ENCODE data around the gene MAP4K3.
"Not testable (repeated sequence)": the region's sequence is repeated elsewhere in the genome, so short reads cannot be mapped to it uniquely, and the experiment has no call there.

Gene MAP4K3

GRCh38 chr2:39362595-39362994 is 74.5 kb downstream of the MAP4K3 start:
- no peak overlapping the region for H3K4me3 ChIP-seq
- no peak overlapping the region for H3K27ac ChIP-seq
- H4K20me1 ChIP-seq, result no peaks in the 10 kb centered on the region
- no peak overlapping the region for H3K9ac ChIP-seq
- H3K27me3 ChIP-seq, result no peaks in the 10 kb centered on the region
- H3K4me1 ChIP-seq, result no peaks in the 10 kb centered on the region
- H3K4me2 ChIP-seq, result no peak overlapping the region
- H3K9me3 ChIP-seq, result peaks cover 68% of the 10 kb centered on the region
- peaks cover 52% of the 10 kb centered on the region for H3K36me3 ChIP-seq
- TF ChIP-seq Cebpa-rat (IDR thresholded peaks at IDR 0.05), result no peak

DNA sequence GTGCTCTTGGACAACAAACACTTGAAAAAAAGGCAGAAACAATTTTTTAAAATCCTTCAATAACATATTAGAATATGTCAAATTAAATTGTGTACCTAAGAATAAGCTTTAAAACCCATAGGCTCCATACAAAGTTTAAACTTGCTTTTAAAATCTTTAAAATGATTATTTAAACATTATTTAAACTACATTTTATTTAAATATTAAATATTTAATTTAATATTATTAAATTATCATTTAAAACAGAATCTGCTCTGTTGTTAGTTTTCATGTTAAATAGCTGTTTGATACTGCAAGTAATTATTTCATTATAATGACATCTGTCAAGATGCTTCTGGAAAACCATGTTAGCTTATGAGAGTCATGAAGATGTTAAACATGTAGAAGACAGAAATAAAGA is 75.6 kb downstream of the MAP4K3 start:
- H3K36me3 ChIP-seq, result peaks cover 46% of the 10 kb centered on the region
- no peak overlapping the region for H3K4me3 ChIP-seq
- H3K4me1 ChIP-seq, result no peaks in the 10 kb centered on the region
- no peak for TF ChIP-seq Cebpa-rat (IDR thresholded peaks at IDR 0.05)
- H4K20me1 ChIP-seq, result no peaks in the 10 kb centered on the region
- peaks cover 68% of the 10 kb centered on the region for H3K9me3 ChIP-seq
- no peak overlapping the region for H3K9ac ChIP-seq
- H3K4me2 ChIP-seq, result no peak overlapping the region
- no peak overlapping the region for H3K27ac ChIP-seq
- H3K27me3 ChIP-seq, result no peaks in the 10 kb centered on the region

DNA sequence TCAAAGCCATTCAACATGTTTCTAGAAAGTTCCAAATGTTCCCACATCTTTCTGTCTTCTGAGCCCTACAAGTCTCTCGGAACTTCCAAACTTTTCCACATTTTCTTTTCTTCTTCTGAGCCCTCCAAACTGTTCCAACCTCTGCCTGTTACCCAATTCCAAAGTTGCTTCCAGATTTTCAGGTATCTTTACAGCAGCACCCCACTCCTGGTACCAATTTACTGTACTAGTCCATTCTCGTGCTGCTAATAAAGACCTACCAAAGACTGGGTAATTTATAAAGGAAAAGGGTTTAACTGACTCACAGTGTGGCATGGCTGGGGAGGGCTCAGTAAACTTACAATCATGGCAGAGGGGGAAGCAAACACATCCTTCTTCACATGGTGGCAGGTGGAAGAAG is 76.7 kb downstream of the MAP4K3 start:
- not testable (repeated sequence) for H3K27ac ChIP-seq, H3K9ac ChIP-seq, H3K4me2 ChIP-seq, H3K27me3 ChIP-seq, H3K4me1 ChIP-seq, H4K20me1 ChIP-seq
- Histone ChIP-seq H3K36me3 (peaks cover 49% of the 10 kb centered on the region), H3K4me3 (peak overlapping the region; percentile 3; the same call in 1 of the 2 replicates), H3K9me3 (peaks cover 65% of the 10 kb centered on the region)

DNA sequence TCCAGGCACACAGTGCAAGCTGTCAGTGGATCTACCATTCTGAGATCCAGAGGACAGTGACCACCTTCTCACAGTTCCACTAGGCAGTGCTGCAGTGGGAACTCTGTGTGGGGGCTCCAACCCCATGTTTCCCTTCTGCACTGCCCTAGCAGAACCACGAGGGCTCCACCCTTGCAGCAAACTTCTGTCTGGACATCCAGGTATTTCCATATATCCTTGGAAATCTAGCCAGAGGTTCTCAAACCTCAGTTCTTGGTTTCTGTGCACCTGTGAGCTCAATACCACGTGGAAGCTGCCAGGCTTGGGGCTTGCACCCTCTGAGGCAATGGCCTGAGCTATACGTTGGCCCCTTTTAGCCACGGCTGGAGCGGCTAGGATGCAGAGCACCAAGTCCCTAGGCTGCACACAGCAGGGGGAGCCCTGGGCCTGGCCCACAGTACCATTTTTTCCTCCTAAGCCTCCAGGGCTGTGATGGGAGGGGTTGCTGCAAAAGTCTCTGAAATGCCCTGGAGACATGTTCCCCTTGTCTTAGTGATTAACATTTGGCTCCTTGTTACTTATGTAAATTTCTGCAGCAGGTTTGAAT is 77.5 kb downstream of the MAP4K3 start:
- TF ChIP-seq Cebpa-rat (IDR thresholded peaks at IDR 0.05), result no peak
- Histone ChIP-seq H3K36me3 (peaks cover 54% of the 10 kb centered on the region), H3K4me1 (no peaks in the 10 kb centered on the region), H4K20me1 (no peaks in the 10 kb centered on the region), H3K27me3 (no peaks in the 10 kb centered on the region), H3K4me2 (no peak overlapping the region), H3K4me3 (peak overlapping the region; percentile 3; the same call in 1 of the 2 replicates), H3K9ac (no peak overlapping the region), H3K27ac (no peak overlapping the region), H3K9me3 (peaks cover 58% of the 10 kb centered on the region)

DNA sequence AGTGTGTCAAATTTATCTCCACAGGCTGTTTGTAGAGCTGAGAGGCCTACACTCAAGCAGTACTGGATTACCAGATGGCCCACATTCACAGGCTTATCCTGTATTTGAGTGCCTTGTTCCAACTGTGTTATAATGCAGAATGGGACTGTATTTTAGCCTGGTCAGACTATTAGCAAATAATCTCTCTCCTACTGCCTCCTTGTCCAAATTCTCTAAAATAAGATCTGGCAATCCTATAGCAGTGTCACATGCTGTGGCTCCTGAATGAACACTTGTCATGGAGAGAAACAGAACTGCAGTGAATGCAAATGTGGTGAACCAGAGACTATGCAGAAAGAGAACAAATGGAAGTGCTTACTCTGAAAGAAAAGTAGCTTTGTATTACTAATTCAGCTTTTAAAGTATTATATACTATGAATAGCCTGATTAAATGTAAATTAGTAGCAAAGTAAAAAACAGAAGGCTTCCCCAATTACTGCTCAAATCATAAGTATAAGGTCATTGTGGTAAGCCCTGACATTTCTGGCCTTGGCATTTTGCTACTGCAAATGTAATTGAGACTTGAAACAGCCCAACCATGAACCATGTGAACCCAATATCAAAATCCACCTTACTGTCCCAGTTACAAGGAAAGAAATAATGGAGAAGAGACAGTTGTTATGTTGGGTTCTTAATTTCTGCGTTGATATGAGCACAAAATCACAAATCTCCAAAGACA is 80.0 kb downstream of the MAP4K3 start:
- H4K20me1 ChIP-seq, result no peaks in the 10 kb centered on the region
- H3K4me1 ChIP-seq, result no peaks in the 10 kb centered on the region
- no peak for TF ChIP-seq Cebpa-rat (IDR thresholded peaks at IDR 0.05)
- H3K9me3 ChIP-seq, result peaks cover 35% of the 10 kb centered on the region
- no peak overlapping the region for H3K4me2 ChIP-seq
- no peak overlapping the region for H3K27ac ChIP-seq
- no peak overlapping the region for H3K4me3 ChIP-seq
- H3K9ac ChIP-seq, result no peak overlapping the region
- peaks cover 49% of the 10 kb centered on the region for H3K36me3 ChIP-seq
- no peaks in the 10 kb centered on the region for H3K27me3 ChIP-seq

DNA sequence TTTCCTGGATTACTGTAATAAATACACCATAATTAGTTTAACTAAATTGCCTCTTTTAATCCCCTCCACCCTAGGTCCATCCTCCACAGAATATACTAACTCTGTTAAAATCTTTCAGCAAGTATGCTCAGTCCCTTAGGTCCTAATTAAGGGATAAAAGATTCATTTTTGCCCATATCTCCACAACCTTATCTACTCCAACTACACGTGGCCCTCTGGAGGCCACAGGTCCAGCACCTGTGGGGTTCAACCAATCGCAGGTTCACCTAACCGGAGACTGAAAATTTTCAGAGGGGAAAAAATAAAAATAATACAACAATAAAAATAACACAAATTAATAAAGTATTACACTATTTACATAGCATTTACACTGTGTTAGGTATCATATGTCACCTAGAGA is 86.4 kb downstream of the MAP4K3 start:
- Histone ChIP-seq H3K4me1 (peaks cover 11% of the 10 kb centered on the region), H3K27me3 (no peaks in the 10 kb centered on the region), H3K36me3 (peaks cover 23% of the 10 kb centered on the region), H3K9me3 (no peaks in the 10 kb centered on the region), H3K9ac (no peak overlapping the region), H3K4me3 (no peak overlapping the region), H3K4me2 (no peak overlapping the region), H4K20me1 (no peaks in the 10 kb centered on the region), H3K27ac (no peak overlapping the region)
- TF ChIP-seq Cebpa-rat (IDR thresholded peaks at IDR 0.05), result no peak

DNA sequence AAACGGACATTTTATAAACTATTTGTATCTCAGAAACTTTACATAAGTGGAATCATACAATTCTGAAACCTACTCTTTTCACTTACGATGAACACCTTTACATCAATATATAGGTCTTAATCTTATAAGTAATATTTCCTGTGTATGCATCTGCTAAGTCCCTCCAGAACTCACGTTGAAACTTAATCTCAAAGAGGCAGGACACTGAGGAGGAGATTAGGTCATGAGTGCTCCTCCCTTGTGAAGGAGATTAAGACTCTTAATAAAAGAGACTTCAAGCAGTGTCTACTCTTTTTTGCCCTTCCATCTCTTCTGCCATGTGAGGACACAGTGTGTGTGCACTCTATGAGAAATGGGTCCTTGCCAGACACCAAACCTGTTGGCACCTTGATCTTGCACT is 98.6 kb downstream of the MAP4K3 start:
- TF ChIP-seq Cebpa-rat (IDR thresholded peaks at IDR 0.05), result no peak
- no peaks in the 10 kb centered on the region for H3K4me1 ChIP-seq

DNA sequence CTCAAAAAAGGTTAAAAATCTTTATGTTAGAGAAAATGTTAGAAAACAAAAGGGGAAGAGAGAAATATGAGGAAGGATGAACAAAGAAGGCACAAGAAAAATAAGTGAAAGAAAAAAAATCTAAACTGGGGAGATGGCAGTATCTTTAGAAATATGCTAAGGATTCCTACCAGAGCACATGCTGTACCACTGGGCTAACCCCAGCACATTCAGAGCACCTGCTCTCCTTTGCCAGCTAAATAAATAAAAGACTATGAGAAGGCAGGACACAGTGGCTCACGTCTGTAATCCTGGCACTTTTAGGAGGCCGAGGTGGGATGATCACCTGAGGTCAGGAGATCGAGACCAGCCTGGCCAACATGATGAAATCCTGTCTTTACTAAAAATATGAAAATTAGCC is 101.2 kb downstream of the MAP4K3 start:
- no peaks in the 10 kb centered on the region for H4K20me1 ChIP-seq
- no peaks in the 10 kb centered on the region for H3K9me3 ChIP-seq
- H3K9ac ChIP-seq, result no peak overlapping the region
- H3K4me2 ChIP-seq, result no peak overlapping the region
- peaks cover 10% of the 10 kb centered on the region; the same call in 1 of the 2 replicates for H3K36me3 ChIP-seq
- H3K4me1 ChIP-seq, result no peaks in the 10 kb centered on the region
- no peaks in the 10 kb centered on the region for H3K27me3 ChIP-seq
- H3K27ac ChIP-seq, result no peak overlapping the region
- no peak overlapping the region for H3K4me3 ChIP-seq
- no peak for TF ChIP-seq Cebpa-rat (IDR thresholded peaks at IDR 0.05)

More for the DNA sequence above, 98.6 kb downstream of the MAP4K3 start:
- H3K27ac ChIP-seq, result no peak overlapping the region
- no peaks in the 10 kb centered on the region for H3K9me3 ChIP-seq
- no peak overlapping the region for H3K4me2 ChIP-seq
- H4K20me1 ChIP-seq, result no peaks in the 10 kb centered on the region
- no peak overlapping the region for H3K9ac ChIP-seq
- H3K4me3 ChIP-seq, result no peak overlapping the region
- no peaks in the 10 kb centered on the region for H3K27me3 ChIP-seq
- H3K36me3 ChIP-seq, result peaks cover 15% of the 10 kb centered on the region; the same call in 1 of the 2 replicates

- peaks cover 10% of the 10 kb centered on the region; the same call in 1 of the 2 replicates for H3K36me3 ChIP-seq
- H3K9me3 ChIP-seq, result no peaks in the 10 kb centered on the region
- H3K27me3 ChIP-seq, result no peaks in the 10 kb centered on the region
- TF ChIP-seq Cebpa-rat (IDR thresholded peaks at IDR 0.05), result no peak
- H3K4me3 ChIP-seq, result no peak overlapping the region
- no peak overlapping the region for H3K27ac ChIP-seq
- H4K20me1 ChIP-seq, result no peaks in the 10 kb centered on the region
- H3K4me1 ChIP-seq, result no peaks in the 10 kb centered on the region
- no peak overlapping the region for H3K4me2 ChIP-seq
- no peak overlapping the region for H3K9ac ChIP-seq
Observed at GRCh38 chr2:39334978-39335377, 102.1 kb downstream of the MAP4K3 start.

- Histone ChIP-seq H3K36me3 (peaks cover 13% of the 10 kb centered on the region), H3K9me3 (no peaks in the 10 kb centered on the region), H3K27me3 (no peaks in the 10 kb centered on the region), H3K27ac (no peak overlapping the region), H3K4me1 (no peaks in the 10 kb centered on the region), H4K20me1 (no peaks in the 10 kb centered on the region), H3K4me3 (no peak overlapping the region), H3K9ac (no peak overlapping the region), H3K4me2 (no peak overlapping the region)
- TF ChIP-seq Cebpa-rat (IDR thresholded peaks at IDR 0.05), result no peak
Observed at GRCh38 chr2:39334529-39334928, 102.6 kb downstream of the MAP4K3 start.
